HepG2 (cell line): Measurements from ENCODE around the gene RPS6KB2.

ENCODE experiments used
- SRY ChIP-seq: sonication (generic); formaldehyde crosslinking; IDR thresholded peaks from 2 replicates; pipeline ENCODE4 v1.8.0; 2022; ENCODE audit warnings: mild to moderate bottlenecking, missing genetic modification reagents
- ZNF292 ChIP-seq: sonication (generic); formaldehyde crosslinking; IDR thresholded peaks from 2 replicates; pipeline ENCODE4 v1.8.1; 2022; ENCODE audit warnings: mild to moderate bottlenecking, low read depth, missing genetic modification reagents, borderline replicate concordance
- TF ChIP-seq, protein P1 (sequence below): sonication (generic); formaldehyde crosslinking; IDR thresholded peaks from 2 replicates; pipeline ENCODE4 v1.5.0; 2020; ENCODE audit warnings: mild to moderate bottlenecking, missing genetic modification reagents
- TF ChIP-seq, protein P2 (sequence below), 2 experiments: IDR thresholded peaks; 2 replicates each; pipeline ENCODE4 v1.6.1; 2011 to 2012; ENCODE audit warnings: low read length in 2 of 2, borderline replicate concordance in 1 of 2, low read depth in 1 of 2, mild to moderate bottlenecking in 1 of 2, moderate library complexity in 1 of 2
- TF ChIP-seq, protein P3 (sequence below): sonication (generic); formaldehyde crosslinking; IDR thresholded peaks from 2 replicates; pipeline ENCODE4 v1.4.0; 2020; ENCODE audit warnings: missing genetic modification reagents

- TF ChIP-seq ZNF292 (CRISPR knock-in tag) (no peak), SRY (CRISPR knock-in tag) (no peak)
- TF ChIP-seq, protein P1, sequence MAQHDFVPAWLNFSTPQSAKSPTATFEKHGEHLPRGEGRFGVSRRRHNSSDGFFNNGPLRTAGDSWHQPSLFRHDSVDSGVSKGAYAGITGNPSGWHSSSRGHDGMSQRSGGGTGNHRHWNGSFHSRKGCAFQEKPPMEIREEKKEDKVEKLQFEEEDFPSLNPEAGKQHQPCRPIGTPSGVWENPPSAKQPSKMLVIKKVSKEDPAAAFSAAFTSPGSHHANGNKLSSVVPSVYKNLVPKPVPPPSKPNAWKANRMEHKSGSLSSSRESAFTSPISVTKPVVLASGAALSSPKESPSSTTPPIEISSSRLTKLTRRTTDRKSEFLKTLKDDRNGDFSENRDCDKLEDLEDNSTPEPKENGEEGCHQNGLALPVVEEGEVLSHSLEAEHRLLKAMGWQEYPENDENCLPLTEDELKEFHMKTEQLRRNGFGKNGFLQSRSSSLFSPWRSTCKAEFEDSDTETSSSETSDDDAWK (CRISPR knock-in tag), result no peak
- TF ChIP-seq, protein P2, sequence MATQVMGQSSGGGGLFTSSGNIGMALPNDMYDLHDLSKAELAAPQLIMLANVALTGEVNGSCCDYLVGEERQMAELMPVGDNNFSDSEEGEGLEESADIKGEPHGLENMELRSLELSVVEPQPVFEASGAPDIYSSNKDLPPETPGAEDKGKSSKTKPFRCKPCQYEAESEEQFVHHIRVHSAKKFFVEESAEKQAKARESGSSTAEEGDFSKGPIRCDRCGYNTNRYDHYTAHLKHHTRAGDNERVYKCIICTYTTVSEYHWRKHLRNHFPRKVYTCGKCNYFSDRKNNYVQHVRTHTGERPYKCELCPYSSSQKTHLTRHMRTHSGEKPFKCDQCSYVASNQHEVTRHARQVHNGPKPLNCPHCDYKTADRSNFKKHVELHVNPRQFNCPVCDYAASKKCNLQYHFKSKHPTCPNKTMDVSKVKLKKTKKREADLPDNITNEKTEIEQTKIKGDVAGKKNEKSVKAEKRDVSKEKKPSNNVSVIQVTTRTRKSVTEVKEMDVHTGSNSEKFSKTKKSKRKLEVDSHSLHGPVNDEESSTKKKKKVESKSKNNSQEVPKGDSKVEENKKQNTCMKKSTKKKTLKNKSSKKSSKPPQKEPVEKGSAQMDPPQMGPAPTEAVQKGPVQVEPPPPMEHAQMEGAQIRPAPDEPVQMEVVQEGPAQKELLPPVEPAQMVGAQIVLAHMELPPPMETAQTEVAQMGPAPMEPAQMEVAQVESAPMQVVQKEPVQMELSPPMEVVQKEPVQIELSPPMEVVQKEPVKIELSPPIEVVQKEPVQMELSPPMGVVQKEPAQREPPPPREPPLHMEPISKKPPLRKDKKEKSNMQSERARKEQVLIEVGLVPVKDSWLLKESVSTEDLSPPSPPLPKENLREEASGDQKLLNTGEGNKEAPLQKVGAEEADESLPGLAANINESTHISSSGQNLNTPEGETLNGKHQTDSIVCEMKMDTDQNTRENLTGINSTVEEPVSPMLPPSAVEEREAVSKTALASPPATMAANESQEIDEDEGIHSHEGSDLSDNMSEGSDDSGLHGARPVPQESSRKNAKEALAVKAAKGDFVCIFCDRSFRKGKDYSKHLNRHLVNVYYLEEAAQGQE (IDR thresholded peaks at IDR 0.05; ENCODE audit: borderline replicate concordance in 1 of 2, low read depth in 1 of 2, low read length in 2 of 2), result no peak
- TF ChIP-seq, protein P3, sequence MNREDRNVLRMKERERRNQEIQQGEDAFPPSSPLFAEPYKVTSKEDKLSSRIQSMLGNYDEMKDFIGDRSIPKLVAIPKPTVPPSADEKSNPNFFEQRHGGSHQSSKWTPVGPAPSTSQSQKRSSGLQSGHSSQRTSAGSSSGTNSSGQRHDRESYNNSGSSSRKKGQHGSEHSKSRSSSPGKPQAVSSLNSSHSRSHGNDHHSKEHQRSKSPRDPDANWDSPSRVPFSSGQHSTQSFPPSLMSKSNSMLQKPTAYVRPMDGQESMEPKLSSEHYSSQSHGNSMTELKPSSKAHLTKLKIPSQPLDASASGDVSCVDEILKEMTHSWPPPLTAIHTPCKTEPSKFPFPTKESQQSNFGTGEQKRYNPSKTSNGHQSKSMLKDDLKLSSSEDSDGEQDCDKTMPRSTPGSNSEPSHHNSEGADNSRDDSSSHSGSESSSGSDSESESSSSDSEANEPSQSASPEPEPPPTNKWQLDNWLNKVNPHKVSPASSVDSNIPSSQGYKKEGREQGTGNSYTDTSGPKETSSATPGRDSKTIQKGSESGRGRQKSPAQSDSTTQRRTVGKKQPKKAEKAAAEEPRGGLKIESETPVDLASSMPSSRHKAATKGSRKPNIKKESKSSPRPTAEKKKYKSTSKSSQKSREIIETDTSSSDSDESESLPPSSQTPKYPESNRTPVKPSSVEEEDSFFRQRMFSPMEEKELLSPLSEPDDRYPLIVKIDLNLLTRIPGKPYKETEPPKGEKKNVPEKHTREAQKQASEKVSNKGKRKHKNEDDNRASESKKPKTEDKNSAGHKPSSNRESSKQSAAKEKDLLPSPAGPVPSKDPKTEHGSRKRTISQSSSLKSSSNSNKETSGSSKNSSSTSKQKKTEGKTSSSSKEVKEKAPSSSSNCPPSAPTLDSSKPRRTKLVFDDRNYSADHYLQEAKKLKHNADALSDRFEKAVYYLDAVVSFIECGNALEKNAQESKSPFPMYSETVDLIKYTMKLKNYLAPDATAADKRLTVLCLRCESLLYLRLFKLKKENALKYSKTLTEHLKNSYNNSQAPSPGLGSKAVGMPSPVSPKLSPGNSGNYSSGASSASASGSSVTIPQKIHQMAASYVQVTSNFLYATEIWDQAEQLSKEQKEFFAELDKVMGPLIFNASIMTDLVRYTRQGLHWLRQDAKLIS (CRISPR knock-in tag), result no peak
These were observed 21.8 kb upstream of the RPS6KB2 start for GRCh38 chr11:67406420-67406968.
